Osteocyte (in vitro differentiated cells): ENCODE data around the gene GMFB. TPM values are rescaled to one million over a fixed set of nuclear protein-coding genes. Genes with fewer than 3 reads are reported as not detected.
"Not testable (repeated sequence)": the region's sequence is repeated elsewhere in the genome, so short reads cannot be mapped to it uniquely, and the experiment has no call there.

Experiments used
- DNase-seq: peaks from one replicate; pipeline ENCODE4 v3.0.0; 2021; ENCODE audit warnings: mixed read lengths; ENCODE audit not compliant: unreplicated experiment; ENCODE audit errors: extremely low spot score
- H3K27ac Mint-ChIP-seq: one replicate; pipeline ENCODE4 v1.8.0; 2021; ENCODE audit warnings: mild to moderate bottlenecking, mixed read lengths; ENCODE audit not compliant: unreplicated experiment
- H3K27me3 Mint-ChIP-seq: one replicate; pipeline ENCODE4 v1.8.0; 2021; ENCODE audit warnings: mixed read lengths; ENCODE audit not compliant: unreplicated experiment
- H3K36me3 Mint-ChIP-seq: one replicate; pipeline ENCODE4 v1.8.0; 2021; ENCODE audit warnings: mixed read lengths; ENCODE audit not compliant: unreplicated experiment
- H3K4me1 Mint-ChIP-seq: one replicate; pipeline ENCODE4 v1.8.0; 2021; ENCODE audit warnings: mixed read lengths; ENCODE audit not compliant: unreplicated experiment
- H3K4me3 Mint-ChIP-seq: one replicate; pipeline ENCODE4 v1.8.0; 2021; ENCODE audit warnings: mild to moderate bottlenecking, moderate library complexity, mixed read lengths; ENCODE audit not compliant: unreplicated experiment
- H3K9me3 Mint-ChIP-seq: one replicate; pipeline ENCODE4 v1.8.0; 2021; ENCODE audit warnings: mixed read lengths; ENCODE audit not compliant: unreplicated experiment
- total RNA-seq: library from RNA; stranded (reverse); gene quantifications from 2 replicates; pipeline ENCODE4 v1.2.1, GENCODE V29; 2021
- TF ChIP-seq, protein P1 (sequence below): fragments of 200-600 bp; sonication (generic); IDR thresholded peaks from 2 replicates; pipeline ENCODE4 v1.5.0; 2021; ENCODE audit warnings: antibody characterized with exemption, mild to moderate bottlenecking, moderate library complexity

Gene GMFB
- total RNA-seq, 1 donor from 2014 or later, result 54.4 TPM

DNA sequence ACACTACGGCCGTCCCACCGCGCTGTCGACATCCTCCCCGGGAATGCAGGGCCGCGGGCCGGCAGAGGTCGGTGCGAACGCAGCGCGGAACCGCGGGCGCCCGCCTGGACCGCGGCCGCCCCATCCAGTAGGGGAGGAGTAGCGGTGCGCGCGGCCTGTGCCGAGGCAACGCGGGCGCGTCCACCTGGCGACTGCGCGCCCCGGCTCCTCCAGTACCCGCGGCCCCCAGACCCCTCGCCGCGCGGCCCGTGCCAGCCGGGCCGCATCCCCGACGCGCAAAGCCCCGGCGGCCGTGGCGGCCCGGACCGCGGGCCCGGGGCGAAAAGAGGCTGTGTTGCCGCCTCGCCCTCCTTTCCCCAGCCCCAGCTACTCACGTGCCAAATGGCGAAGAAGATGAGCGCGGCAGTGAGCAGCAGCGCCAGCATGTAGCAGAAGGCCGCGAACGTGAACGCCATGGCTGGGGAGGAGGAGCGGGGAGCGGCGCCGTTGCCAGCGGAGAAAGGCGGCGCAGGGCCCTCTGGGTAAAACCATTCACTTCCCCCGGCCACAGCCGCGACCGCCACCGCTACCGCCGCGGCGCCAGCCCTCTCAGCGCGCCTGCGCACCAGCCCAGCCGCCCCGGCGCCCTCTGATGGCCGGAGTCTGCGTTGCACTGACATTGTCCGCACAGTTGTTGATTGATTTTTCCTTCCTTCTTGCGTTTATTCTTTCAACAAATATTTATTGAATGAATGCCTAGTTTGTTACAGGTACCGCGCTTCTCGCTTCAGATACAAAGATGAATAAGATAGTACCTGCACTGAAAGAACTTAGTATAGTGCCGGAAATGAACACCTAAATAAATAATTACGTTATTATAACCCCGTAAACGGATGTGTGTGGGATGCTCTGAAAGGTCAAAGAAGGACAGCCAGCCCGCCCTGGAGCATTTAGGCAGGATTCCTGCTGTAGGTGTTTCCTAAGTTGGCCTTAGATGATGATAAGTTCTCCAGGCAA lies 47.6 kb downstream of the GMFB start, which contains the start of gene CNIH1:
Gene CNIH1 (minus strand): TSS at position 502 of the 996 bp plus-strand sequence. CDS start 47 bp downstream, at position 455.
- TF ChIP-seq, protein P1, sequence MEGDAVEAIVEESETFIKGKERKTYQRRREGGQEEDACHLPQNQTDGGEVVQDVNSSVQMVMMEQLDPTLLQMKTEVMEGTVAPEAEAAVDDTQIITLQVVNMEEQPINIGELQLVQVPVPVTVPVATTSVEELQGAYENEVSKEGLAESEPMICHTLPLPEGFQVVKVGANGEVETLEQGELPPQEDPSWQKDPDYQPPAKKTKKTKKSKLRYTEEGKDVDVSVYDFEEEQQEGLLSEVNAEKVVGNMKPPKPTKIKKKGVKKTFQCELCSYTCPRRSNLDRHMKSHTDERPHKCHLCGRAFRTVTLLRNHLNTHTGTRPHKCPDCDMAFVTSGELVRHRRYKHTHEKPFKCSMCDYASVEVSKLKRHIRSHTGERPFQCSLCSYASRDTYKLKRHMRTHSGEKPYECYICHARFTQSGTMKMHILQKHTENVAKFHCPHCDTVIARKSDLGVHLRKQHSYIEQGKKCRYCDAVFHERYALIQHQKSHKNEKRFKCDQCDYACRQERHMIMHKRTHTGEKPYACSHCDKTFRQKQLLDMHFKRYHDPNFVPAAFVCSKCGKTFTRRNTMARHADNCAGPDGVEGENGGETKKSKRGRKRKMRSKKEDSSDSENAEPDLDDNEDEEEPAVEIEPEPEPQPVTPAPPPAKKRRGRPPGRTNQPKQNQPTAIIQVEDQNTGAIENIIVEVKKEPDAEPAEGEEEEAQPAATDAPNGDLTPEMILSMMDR, result peak; percentile 94
- H3K4me1 Mint-ChIP-seq, result peaks cover 40% of the 10 kb centered on the region

DNA sequence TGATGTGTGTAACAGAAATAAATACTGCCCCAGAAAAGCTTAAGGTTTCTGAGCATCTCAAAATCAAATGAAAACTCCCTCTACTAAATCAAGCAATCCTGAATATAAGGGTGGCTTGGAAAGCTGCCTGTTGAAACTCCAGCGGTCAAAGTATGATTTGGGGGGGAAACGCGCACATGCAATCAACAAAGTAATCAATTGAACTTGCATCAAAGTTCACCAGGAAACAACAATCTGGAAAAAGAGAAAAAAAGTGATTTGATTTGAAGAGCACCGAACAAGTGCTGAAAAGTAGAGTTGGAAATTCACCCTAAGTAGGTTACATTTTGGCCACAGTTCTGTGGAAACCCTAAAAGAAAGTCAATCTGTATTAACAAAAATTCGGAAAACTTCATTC lies 48.3 kb downstream of the GMFB start:
- peaks cover 3% of the 10 kb centered on the region for H3K27me3 Mint-ChIP-seq
- peaks cover 44% of the 10 kb centered on the region for H3K4me1 Mint-ChIP-seq
- H3K9me3 Mint-ChIP-seq, result no peaks in the 10 kb centered on the region
- no peak for DNase-seq
- peak overlapping the region; percentile 89 for H3K4me3 Mint-ChIP-seq
- H3K36me3 Mint-ChIP-seq, result peaks cover 6% of the 10 kb centered on the region
- TF ChIP-seq, protein P1, result no peak
- H3K27ac Mint-ChIP-seq, result peak overlapping the region; percentile 94

More for the DNA sequence above, 47.6 kb downstream of the GMFB start, which contains the start of gene CNIH1:
- Mint-ChIP-seq H3K36me3 (no peaks in the 10 kb centered on the region), H3K27ac (peak within 1 kb of the TSS; percentile 94), H3K9me3 (no peaks in the 10 kb centered on the region), H3K27me3 (peaks cover 3% of the 10 kb centered on the region), H3K4me3 (peak within 1 kb of the TSS; percentile 89)
- DNase-seq, result peak; percentile 98

DNA sequence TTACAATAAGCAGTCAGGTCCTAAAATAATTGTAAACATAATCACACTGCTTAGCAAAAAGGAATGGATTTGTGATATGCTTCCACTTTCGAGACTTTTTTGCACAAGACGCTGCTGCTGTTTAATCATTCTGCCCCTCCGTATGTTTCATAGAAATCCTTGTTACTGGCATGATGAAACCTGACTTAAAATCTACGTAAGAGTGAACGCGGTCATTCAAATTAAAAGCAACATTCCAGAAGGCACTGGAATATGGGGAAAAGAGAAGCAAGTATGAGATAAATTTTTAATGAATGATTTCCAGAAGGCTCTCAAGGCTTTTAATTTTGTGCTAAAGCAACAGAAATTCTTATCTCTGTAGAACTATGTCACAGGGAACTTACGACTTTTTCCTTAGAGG lies 48.7 kb downstream of the GMFB start:
- H3K9me3 Mint-ChIP-seq, result no peaks in the 10 kb centered on the region
- H3K27me3 Mint-ChIP-seq, result peaks cover 3% of the 10 kb centered on the region
- peak overlapping the region; percentile 89 for H3K4me3 Mint-ChIP-seq
- H3K27ac Mint-ChIP-seq, result peak overlapping the region; percentile 94
- H3K4me1 Mint-ChIP-seq, result peaks cover 47% of the 10 kb centered on the region
- TF ChIP-seq, protein P1, result no peak
- peaks cover 6% of the 10 kb centered on the region for H3K36me3 Mint-ChIP-seq
- DNase-seq, result no peak

DNA sequence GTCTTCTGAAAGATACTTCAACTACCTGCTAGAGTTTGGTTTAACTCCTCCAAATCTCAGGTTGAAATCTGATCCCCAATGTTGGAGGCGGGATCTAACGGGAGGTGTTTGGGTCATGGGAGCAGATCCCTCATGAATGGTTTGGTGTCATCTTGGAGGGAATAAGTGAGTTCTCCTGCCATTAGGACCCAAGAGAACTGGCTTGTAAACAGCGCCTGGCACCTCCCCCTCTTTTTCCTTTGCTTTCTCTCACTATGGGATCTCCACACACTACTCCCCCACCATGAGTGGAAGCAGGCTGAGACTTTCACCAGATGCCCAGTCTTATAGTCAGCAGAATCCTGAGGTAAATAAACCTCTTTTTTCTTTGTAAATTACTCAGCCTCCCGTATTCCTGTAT lies 50.1 kb downstream of the GMFB start:
- Mint-ChIP-seq H3K4me3 (no peak overlapping the region), H3K9me3 (no peaks in the 10 kb centered on the region), H3K4me1 (peaks cover 53% of the 10 kb centered on the region), H3K27me3 (no peaks in the 10 kb centered on the region), H3K36me3 (peaks cover 6% of the 10 kb centered on the region), H3K27ac (no peak overlapping the region)
- no peak for DNase-seq
- TF ChIP-seq, protein P1, result no peak

DNA sequence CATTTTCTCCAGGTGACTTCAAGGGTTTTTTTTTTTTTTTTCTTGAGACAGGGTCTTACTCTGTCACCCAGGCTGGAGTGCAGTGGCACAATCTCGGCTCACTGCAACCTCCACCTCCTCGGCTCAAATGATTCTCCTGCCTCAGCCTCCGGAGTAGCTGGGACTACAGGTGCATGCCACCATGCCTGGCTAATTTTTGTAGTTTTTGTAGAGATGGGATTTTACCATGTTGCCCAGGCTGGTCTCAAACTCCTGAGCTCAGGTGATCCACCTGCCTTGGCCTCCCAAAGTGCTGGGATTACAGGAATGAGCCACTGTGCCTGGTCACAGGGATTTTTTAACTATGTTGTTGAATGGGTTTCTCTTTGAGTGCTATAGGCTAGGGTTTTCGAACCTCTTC lies 50.8 kb downstream of the GMFB start:
- H3K9me3 Mint-ChIP-seq, H3K4me3 Mint-ChIP-seq, DNase-seq, H3K36me3 Mint-ChIP-seq, H3K27me3 Mint-ChIP-seq, H3K27ac Mint-ChIP-seq: not testable (repeated sequence)
- H3K4me1 Mint-ChIP-seq, result peaks cover 58% of the 10 kb centered on the region
